HG03280 (cell line): ENCODE measurements around the gene MYLK2.
A peak's percentile ranks its signal among the peaks of the same experiment; 100 is the strongest.
"Not testable (repeated sequence)": the region's sequence is repeated elsewhere in the genome, so short reads cannot be mapped to it uniquely, and the experiment has no call there.

Experiments used
- ATAC-seq: cut with Tn5 transposase; IDR thresholded peaks from one replicate; pipeline ENCODE4 v1.9.1; 2021; ENCODE audit warnings: mild to moderate bottlenecking, moderate library complexity; ENCODE audit not compliant: unreplicated experiment

The MYLK2 gene

GRCh38 chr20:31815408-31816188 lies 3.6 kb upstream of the MYLK2 start:
- no peak for ATAC-seq

GRCh38 chr20:31816221-31816620 lies 2.9 kb upstream of the MYLK2 start:
- ATAC-seq, result no peak

- ATAC-seq, result no peak
These were observed 1.7 kb upstream of the MYLK2 start for GRCh38 chr20:31817461-31817860.

- ATAC-seq, result no peak
These were observed 714 bp upstream of the MYLK2 start for GRCh38 chr20:31818376-31818908.

- no peak for ATAC-seq
These were observed 1.1 kb downstream of the MYLK2 start for GRCh38 chr20:31820228-31820627.

GRCh38 chr20:31821427-31821826 lies 2.3 kb downstream of the MYLK2 start:
- no peak for ATAC-seq

GRCh38 chr20:31822421-31823330 lies 3.5 kb downstream of the MYLK2 start:
- peak; percentile 60 for ATAC-seq

- no peak for ATAC-seq
These were observed 4.4 kb downstream of the MYLK2 start for GRCh38 chr20:31823360-31824124.

- no peak for ATAC-seq
These were observed 4.9 kb downstream of the MYLK2 start for GRCh38 chr20:31824125-31824485.

GRCh38 chr20:31824554-31825313 lies 5.6 kb downstream of the MYLK2 start:
- ATAC-seq, result no peak

GRCh38 chr20:31826074-31826473 lies 6.9 kb downstream of the MYLK2 start:
- ATAC-seq, result no peak

- no peak for ATAC-seq
These were observed 7.9 kb downstream of the MYLK2 start for GRCh38 chr20:31827059-31827458.

GRCh38 chr20:31828016-31828415 lies 8.9 kb downstream of the MYLK2 start:
- not testable (repeated sequence) for ATAC-seq

GRCh38 chr20:31829731-31830130 lies 10.6 kb downstream of the MYLK2 start:
- ATAC-seq, result no peak

GRCh38 chr20:31830406-31830981 lies 11.3 kb downstream of the MYLK2 start:
- ATAC-seq, result no peak

- no peak for ATAC-seq
These were observed 12.1 kb downstream of the MYLK2 start for GRCh38 chr20:31831211-31831610.

- no peak for ATAC-seq
These were observed 12.7 kb downstream of the MYLK2 start for GRCh38 chr20:31831771-31832306.

GRCh38 chr20:31833130-31833930 lies 14.2 kb downstream of the MYLK2 start:
- no peak for ATAC-seq
